SKM-1 treated with dmso at 0.1 percent for 144 hours (cell line): ENCODE measurements around the gene APCDD1.

Experiments
- DNase-seq: peaks from one replicate; lab custom pipeline; 2025; ENCODE audit not compliant: unreplicated experiment; lab: John Stamatoyannopoulos, UW

APCDD1 gene

GRCh38 chr18:10453806-10454680 is at the start of gene APCDD1:
Gene APCDD1, plus strand, starts transcription at chr18:10454635. Its CDS starts 347 bp downstream, at chr18:10454982.
- DNase-seq, result no peak

GRCh38 chr18:10405014-10405493 is 49.4 kb upstream of the APCDD1 start:
- DNase-seq, result no peak

DNA sequence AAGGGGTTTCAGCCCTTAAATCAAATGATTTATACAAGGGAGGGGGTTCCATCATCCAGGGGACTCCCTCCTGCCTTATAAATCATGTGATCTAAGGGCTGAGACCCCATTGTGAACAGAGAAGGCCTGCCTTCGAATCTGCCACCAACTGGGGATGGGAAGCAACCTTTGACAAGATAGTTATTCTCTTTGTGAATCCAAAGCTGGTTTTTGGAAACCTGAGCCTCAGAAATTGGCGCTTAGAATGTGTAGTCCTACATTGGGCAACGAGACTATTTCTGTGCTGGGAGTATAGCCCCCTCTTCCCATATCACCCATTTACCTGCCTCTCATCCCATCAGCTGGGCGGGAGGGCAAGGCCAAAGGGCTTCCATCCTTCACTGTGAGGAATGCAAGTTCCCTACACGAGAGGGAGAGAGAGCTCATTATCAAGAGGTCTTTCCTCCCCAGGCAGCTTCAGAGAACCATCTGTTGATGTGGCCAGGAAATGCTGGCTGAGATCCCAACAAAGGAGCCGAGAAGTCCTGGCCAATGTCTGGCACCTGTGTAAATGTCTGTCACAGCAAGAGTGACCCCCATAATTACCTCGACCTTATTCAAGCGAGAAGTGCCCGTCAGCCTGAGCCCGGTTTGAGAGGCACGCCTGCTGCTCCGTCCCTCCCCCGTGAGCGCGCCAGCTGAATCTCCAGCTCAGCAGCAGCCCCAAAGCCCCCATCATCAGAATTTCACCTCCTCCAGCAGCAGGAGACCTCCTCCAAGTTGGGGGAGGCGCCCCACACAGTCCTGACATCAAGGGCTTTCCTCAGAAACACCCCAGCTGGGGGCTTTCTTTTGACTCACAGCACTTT is 48.4 kb upstream of the APCDD1 start:
- DNase-seq, result no peak

DNA sequence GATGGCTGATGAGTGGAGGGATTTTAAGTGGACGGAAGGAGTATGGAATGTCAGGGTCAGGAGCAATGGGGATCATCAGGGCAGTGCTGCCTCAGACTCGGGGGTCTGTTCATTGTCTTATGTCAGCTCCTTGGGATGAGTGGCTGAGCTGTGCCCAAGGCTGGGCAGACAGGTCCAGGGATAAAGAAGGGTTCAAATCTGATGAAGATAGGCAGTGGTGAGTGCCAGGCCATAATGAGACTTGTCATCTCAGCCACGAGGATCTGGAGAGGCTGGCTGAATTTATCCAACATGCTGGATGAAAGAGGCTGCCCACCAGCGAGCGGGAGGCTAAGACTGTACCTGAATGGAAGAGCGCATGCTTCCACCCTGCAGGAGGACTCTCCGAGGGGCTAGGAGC is 46.3 kb upstream of the APCDD1 start:
- DNase-seq, result no peak

GRCh38 chr18:10409041-10409440 is 45.4 kb upstream of the APCDD1 start:
- DNase-seq, result no peak

- no peak for DNase-seq
Measured at GRCh38 chr18:10410472-10411308, 43.7 kb upstream of the APCDD1 start.

DNA sequence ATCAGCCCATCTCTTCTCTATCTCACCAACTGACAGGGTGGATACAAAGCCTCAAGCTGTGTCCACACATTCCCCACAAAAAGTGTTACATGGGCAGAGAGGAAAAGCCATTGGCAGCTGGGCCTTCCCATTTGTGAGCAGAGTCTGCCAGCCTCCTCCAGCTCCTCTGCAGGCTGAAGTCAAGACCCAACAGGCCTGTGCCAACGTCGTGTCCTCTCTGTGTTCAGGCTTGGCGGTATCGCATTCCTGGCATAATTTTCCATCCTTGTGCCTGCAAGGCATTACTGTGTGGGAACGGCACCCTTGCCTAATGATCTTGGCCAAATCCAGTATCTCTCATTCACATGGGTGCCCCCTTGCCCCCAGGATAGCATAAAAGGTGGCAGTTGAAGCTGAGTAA is 41.5 kb upstream of the APCDD1 start:
- no peak for DNase-seq

GRCh38 chr18:10413722-10414121 is 40.7 kb upstream of the APCDD1 start:
- DNase-seq, result no peak

DNA sequence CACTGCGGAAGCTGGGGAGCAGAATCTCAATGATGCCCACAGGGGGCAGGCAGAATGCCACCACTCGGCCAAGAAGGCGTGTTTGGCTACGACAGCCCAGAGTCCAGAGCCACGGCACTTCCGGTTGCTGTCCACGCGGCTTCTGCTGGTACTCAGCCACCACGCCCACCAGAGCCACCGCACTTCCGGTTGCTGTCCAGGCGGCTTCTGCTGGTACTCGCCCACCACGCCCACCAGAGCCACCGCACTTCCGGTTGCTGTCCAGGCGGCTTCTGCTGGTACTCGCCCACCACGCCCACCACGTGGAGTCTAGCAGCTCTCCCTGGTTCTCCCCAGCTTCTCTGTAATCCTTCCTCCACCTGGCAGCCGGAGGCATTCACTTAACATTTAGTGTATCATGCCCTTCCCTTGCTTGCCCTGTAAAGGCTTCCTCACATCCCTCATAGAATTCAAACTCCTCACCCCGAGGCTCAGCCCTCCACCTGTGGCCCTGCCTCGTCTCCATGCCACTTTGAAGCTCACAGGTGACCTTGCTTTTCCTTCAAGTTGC is 40.1 kb upstream of the APCDD1 start:
- no peak for DNase-seq

GRCh38 chr18:10416065-10416464 is 38.4 kb upstream of the APCDD1 start:
- DNase-seq, result no peak

DNA sequence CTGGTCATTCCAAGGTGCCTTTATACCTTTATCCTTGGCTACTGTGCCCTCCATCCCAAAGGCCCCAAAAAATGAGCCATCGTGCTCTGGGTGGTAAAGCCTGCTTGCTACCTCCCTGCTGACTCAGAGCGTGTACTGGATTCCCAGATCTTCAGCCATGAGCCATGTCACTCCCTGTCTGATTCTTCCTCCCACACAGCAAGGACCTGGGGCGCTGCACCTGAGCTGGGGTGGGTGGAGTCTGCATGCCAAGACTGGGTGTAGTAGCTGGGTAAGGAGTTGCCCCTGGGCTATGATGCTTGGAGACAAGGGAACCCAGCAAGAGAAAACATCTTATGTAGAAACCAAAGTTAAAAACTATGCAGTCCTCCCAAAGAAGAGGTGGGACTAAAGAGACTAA is 37.2 kb upstream of the APCDD1 start:
- no peak for DNase-seq

DNA sequence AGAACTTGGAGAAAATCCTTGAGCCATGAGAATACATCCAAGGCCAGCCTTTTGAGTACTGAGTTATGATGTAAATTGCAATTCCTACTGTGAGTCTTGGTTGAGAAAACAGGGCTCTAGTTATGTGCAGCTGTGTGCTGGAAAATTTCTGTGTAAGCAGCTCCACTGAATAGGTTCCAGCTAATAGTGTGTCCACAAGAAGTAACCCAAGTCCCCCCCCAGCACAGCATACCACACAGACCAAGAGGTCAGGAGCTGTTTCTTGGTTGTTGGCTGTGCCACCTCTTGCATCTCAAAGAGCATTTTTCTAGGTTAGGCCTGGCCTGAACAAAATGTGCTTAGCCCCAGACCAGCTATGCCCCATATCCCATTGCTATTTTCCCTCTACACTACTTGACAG is 36.8 kb upstream of the APCDD1 start:
- DNase-seq, result no peak

GRCh38 chr18:10418836-10419235 is 35.6 kb upstream of the APCDD1 start:
- no peak for DNase-seq

- no peak for DNase-seq
Measured at GRCh38 chr18:10419420-10420103, 34.9 kb upstream of the APCDD1 start.

GRCh38 chr18:10420561-10421352 is 33.7 kb upstream of the APCDD1 start:
- DNase-seq, result no peak

GRCh38 chr18:10421859-10422258 is 32.6 kb upstream of the APCDD1 start:
- no peak for DNase-seq

DNA sequence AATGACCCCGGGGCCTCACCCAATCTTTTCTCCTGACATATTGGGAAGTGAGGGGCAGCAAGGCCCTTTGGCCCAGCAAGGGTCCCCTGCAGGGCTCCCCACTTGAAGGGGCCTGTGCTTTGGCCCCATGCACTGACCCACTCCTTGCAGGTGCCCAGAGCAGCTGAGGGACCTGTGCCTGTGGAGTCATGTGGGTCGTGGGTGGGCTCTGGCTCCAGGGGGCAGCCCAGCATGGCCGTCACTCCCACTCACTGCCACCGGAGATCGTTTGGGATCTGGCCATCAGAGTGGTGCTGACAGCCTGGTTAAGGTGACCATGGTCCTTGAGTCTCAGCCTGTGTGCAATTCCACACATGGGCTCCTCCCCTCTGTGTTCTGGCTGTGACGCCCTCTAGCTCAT is 31.7 kb upstream of the APCDD1 start:
- no peak for DNase-seq

GRCh38 chr18:10424585-10425307 is 29.7 kb upstream of the APCDD1 start:
- no peak for DNase-seq

GRCh38 chr18:10430677-10431076 is 23.8 kb upstream of the APCDD1 start:
- no peak for DNase-seq
